ENCODE results near the gene ANTXR2.

- TF ChIP-seq, protein P1, sequence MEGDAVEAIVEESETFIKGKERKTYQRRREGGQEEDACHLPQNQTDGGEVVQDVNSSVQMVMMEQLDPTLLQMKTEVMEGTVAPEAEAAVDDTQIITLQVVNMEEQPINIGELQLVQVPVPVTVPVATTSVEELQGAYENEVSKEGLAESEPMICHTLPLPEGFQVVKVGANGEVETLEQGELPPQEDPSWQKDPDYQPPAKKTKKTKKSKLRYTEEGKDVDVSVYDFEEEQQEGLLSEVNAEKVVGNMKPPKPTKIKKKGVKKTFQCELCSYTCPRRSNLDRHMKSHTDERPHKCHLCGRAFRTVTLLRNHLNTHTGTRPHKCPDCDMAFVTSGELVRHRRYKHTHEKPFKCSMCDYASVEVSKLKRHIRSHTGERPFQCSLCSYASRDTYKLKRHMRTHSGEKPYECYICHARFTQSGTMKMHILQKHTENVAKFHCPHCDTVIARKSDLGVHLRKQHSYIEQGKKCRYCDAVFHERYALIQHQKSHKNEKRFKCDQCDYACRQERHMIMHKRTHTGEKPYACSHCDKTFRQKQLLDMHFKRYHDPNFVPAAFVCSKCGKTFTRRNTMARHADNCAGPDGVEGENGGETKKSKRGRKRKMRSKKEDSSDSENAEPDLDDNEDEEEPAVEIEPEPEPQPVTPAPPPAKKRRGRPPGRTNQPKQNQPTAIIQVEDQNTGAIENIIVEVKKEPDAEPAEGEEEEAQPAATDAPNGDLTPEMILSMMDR (IDR thresholded peaks at IDR 0.05): no peak
- TF ChIP-seq ZFX (IDR thresholded peaks at IDR 0.05; ENCODE audit: borderline replicate concordance): no peak
These were observed 152.7 kb downstream of the ANTXR2 start for GRCh38 chr4:79920163-79920853.

Data from 22Rv1 (cell line).